ENCODE measurements around the gene BATF3.
"Not testable (repeated sequence)": the region's sequence is repeated elsewhere in the genome, so short reads cannot be mapped to it uniquely, and the experiment has no call there.

Gene BATF3, protein sequence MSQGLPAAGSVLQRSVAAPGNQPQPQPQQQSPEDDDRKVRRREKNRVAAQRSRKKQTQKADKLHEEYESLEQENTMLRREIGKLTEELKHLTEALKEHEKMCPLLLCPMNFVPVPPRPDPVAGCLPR

GRCh38 chr1:212699625-212700222, at the start of gene BATF3:
TSS of gene BATF3 (minus strand) at chr1:212699840. CDS start at chr1:212699762, 78 bp downstream.
- DNase-seq (ENCODE audit: low read depth) = peak; percentile 14

DNA sequence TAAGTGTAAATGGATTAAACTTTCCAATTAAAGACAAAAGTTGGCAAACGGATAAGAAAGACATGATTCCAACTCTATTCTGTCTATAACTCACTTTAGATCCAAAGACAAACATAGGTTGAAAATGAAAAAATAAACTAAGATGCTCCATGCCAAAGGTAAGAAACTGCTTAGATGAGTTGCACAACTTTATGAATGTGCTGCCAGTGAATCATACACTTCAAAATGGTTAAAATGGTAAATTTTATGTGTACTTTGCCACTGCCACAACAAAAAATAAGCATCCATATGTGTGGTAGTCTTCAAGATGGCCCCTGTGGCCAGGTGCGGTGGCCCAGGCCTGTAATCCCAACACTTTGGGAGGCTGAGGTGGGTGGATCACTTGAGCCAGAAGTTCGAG, 46.9 kb upstream of the BATF3 start:
- DNase-seq (ENCODE audit: low read depth) = no peak

GRCh38 chr1:212745303-212745702, 45.7 kb upstream of the BATF3 start:
- DNase-seq (ENCODE audit: low read depth) = no peak

DNA sequence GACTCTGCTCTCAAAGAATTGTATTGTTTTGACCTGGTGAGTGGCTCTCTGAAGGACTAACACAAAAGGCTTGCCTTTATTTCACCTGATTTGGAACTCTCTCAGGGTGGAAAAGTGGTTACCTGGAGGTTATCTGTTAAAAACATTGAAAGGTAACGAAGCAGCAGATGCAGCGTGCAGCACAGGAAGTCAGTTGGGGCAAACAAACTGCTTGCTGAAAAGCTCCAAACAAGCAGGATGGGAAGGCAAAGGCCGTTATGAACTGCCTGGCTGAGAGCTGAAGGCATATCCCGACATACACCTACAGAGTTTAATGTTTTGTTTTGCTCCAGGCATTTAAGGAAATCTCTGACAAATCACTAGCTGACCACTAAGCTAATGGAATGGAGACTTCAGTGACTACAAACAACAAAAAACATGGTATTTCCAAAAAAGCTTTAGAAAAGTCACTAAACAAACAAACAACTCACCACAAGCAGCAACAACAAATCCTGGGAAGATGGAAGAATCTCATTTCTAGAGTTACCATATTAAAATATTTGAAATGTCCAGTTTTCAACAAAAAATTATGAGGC, 44.3 kb upstream of the BATF3 start:
- DNase-seq (ENCODE audit: low read depth) = no peak

- peak; percentile 21 for DNase-seq (ENCODE audit: low read depth)
Measured at GRCh38 chr1:212738330-212738729, 38.7 kb upstream of the BATF3 start.

DNA sequence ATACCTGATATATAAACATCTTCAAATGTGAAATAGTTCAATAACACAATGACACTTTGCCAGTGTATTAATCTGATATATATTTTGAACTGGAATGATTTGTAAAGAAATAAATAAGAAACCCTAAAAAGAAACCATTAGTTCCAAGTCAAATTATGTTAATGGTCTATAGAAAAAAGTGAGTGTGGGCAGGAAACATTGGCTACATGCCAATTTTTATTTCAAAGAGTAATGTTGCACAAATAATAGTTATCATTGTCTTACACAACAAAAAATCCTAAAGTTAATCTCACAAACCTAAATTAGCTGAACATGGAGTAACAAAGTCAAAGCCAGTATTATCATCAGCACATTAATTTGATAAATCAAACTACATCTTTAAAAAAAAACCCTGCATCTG, 37.9 kb upstream of the BATF3 start:
- DNase-seq (ENCODE audit: low read depth) = no peak

DNA sequence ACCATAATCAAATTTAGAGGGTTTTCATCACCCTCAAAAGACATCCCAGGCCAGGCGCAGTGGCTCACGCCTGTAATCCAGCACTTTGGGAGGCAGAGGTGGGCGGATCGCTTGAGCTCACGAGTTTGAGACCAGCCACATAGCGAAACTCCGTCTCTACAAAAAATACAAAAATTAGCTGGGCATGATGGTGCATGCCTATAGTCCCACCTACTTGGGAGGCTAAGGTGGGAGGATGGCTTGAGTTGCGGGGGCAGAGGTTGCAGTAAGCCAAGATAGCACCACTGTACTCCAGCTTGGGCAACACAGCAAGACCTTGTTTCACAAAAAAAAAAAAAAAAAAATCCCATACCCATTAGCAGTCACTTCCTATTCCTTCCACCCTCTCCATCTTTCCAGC, 33.5 kb upstream of the BATF3 start:
- no peak for DNase-seq (ENCODE audit: low read depth)

DNA sequence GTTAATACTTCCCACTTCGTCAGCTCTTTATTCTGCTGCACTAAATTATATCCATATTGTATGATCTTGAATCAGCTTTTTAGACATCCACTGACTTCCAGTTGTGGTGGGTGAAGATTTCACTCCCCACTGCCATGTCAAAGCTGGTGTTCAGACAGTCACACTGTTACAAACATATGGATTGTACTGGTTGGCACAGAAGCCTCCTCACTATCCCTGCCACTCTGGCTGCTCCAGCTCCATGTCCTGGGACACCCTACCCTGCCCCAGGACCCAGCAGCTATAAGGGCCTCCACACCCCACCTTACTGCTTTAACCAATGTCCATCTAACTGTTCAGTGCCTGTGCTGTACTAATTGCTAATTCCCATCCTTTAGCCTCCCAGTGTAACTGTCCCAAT, 32.0 kb upstream of the BATF3 start:
- no peak for DNase-seq (ENCODE audit: low read depth)

DNA sequence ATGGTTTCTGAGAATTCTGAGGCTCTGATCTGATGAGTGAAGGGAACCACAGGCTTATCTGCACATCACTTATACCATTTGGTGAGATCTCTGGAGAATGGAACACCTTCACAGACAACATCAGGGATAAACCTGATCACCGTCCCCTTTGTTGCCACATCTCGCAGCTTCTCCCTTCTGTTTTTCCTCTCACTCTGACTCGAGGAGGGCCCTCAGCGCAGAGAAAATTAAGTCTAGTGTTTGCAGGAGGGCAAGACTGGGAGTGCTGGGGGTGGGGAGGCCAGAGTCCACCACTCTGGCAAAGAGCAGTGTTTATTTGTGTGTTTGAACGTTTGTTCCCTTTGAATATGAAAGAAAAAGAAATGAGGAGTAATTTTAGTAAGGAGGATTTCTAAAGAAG, 29.0 kb upstream of the BATF3 start:
- no peak for DNase-seq (ENCODE audit: low read depth)

DNA sequence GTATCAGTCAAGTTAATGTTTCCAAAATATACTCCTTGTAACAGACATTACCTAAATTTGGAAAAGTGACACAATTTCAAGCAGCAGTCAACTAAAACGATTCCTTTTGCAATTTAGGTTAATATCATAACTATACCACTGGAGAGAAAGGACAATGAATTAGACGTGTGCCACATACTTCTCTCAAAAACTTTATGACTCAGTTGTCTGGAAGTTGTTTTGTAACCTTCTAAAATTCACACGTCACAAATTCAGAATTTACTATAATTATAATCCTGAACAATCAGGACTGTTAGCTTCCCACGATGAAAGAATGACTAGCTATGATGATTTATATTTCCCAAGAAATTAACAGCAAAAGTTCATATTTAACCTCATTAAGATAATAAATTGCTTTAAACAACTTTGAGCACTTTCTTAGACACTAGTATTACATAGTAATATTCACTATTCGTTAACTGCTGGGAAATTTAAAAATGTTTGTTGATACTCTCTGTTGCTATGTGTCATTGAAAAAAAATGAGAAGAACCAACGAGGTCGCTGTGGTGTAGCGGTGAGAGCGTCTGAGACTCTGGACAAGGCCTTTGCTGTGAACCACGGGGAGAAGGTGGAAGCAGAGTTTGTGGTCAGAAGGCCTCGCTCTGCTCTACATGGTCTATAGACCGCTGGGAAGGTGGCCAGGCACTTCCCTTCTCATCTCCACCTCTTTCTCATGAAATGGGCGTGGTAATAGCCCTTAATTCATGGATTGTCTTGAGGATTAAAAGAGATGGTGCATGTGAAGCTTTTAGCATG, 27.9 kb upstream of the BATF3 start:
- peak; percentile 30 for DNase-seq (ENCODE audit: low read depth)

- DNase-seq (ENCODE audit: low read depth) = not testable (repeated sequence)
Measured at GRCh38 chr1:212724679-212725078, 25.0 kb upstream of the BATF3 start.

GRCh38 chr1:212722270-212722957, 22.8 kb upstream of the BATF3 start:
- no peak for DNase-seq (ENCODE audit: low read depth)

DNA sequence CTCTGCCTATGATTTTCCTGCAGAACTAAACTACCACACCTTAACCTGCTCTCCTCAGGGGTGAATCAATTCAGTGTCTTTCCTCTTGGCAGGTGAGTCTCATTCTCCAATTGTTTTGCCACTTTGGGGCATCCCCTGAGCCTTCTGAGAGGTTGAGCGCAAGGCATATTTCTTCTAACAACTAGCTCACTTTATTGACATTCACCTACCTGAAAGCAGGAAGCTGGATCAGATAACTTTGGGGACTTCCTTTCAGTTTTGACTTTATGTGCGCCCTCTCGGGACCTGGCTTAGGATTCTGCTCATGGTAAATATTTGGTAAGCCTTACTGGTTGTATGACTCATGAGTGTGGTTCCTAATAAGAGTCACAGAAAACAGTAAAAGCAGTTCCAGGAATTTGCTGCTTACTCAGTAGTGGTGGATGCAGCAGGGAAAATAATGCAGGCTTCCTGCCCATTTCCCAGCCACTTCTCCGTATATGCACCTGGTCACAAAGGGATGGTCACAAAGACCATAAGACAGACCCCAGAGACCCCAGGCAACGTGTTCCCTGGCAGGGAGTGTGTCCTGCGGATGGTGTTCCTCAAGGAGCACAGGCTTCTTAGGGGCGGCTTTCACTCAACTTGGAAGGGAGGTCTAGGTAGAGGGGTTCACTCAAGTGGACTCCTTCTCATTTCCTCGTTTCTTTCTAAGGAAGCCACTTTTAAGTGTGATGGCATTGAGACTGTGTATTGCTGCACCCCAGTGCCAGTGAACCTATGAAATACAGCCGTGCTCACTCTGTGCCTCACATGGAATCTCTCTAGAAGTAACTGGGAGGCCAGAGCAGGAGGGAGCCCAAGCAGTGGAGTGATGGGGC, 22.0 kb upstream of the BATF3 start:
- DNase-seq (ENCODE audit: low read depth) = peak; percentile 65

GRCh38 chr1:212719633-212720032, 20.0 kb upstream of the BATF3 start:
- no peak for DNase-seq (ENCODE audit: low read depth)

- DNase-seq (ENCODE audit: low read depth) = peak; percentile 23
Measured at GRCh38 chr1:212718499-212718898, 18.9 kb upstream of the BATF3 start.

GRCh38 chr1:212716161-212716560, 16.5 kb upstream of the BATF3 start:
- DNase-seq (ENCODE audit: low read depth) = no peak

DNA sequence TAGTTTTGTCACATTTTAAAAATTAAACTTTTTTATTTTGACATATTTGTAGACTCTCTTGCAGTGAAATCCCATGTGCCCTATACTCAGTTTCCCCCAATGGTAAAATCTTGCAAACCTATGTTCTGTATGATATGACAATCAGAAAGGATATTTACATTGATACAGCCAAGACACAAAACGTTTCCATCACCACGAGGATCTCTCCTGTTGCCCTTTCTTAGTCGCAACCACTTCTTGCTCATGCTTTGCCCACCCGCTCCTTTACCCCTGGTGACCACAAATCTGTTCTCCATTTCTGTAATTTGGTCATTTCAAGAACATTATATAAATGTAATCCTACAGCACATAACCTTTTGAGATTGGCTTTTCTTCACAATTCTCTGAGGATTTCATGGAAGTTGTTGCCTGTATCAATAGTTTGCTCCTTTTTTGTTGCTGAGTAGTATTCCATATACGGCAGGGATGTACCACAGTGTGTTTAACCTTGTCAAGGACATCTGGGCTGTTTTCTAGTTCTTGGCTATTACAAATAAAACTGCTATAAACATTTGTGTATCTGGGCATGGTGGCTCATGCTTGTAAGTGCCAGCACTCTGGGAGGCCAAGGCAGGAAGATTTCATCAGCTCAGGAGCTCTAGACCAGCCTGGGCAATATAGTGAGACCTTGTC, 14.0 kb upstream of the BATF3 start:
- no peak for DNase-seq (ENCODE audit: low read depth)

- peak; percentile 50 for DNase-seq (ENCODE audit: low read depth)
Measured at GRCh38 chr1:212712451-212713303, 13.0 kb upstream of the BATF3 start.

DNA sequence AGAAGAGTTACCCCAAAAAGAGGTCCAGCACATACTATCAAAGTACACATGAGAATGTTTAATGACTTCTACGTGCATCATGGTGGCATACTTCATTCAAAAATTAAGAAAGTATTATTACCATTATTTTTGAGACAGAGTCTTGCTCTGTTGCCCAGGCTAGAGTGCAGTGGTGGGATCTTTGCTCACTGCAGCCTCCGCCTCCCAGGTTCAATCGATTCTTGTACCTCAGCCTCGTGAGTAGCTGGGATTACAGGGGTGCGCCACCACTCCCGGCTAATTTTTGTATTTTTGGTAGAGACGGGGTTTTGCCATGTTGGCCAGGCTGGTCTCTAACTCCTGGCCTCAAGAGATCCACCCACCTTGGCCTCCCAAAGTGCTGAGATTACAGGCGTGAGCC, 12.3 kb upstream of the BATF3 start:
- not testable (repeated sequence) for DNase-seq (ENCODE audit: low read depth)

GRCh38 chr1:212710566-212710965, 10.9 kb upstream of the BATF3 start:
- no peak for DNase-seq (ENCODE audit: low read depth)
